HCEC 1CT (cell line): ENCODE measurements around the gene NUP210L.

Experiments used
- DNase-seq: peaks from one replicate; pipeline ENCODE4 v3.0.0-alpha.2; 2017

Gene NUP210L

GRCh38 chr1:153942766-153943549, 211.9 kb downstream of the NUP210L start:
- no peak for DNase-seq
